Right ventricle myocardium superior (tissue), 1 donor: Measurements from ENCODE around the gene TNFAIP6. TPM values are rescaled to one million over a fixed set of nuclear protein-coding genes. Genes with fewer than 3 reads are reported as not detected.
"Not testable (repeated sequence)": the region's sequence is repeated elsewhere in the genome, so short reads cannot be mapped to it uniquely, and the experiment has no call there.

Experiments
- ATAC-seq: fragments of 200-7000 bp; cut with Tn5 transposase; one replicate; pipeline ENCODE4 v1.9.1; 2020; ENCODE audit warnings: mild to moderate bottlenecking; ENCODE audit not compliant: poor library complexity
- DNase-seq: peaks from one replicate; pipeline ENCODE4 v3.0.0-alpha.2; 2020
- intact Hi-C: fragments of 100-400 bp; cut with DNase I; formaldehyde crosslinking; loops from one replicate; pipeline ENCODE4 v1.11.2; 2022
- long read RNA-seq: library from polyadenylated mRNA; unstranded; transcript quantifications from one replicate; pipeline ENCODE4 v2.0.0, GENCODE V29; 2021
- total RNA-seq: library from RNA; stranded (reverse); fragmentation: NEBNext Ultra II Directional; extraction: Animal tissue kit (Norgen Biotek cat#: 25700); gene quantifications from one replicate; pipeline ENCODE4 v1.2.1, GENCODE V29; 2021
- donor health status: DM: no; HTN: yes; CAD: no; lungs with severe emphysema.

Gene TNFAIP6, protein sequence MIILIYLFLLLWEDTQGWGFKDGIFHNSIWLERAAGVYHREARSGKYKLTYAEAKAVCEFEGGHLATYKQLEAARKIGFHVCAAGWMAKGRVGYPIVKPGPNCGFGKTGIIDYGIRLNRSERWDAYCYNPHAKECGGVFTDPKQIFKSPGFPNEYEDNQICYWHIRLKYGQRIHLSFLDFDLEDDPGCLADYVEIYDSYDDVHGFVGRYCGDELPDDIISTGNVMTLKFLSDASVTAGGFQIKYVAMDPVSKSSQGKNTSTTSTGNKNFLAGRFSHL
- total RNA-seq = 2.8 TPM
- long read RNA-seq, partial matches to known transcripts = 0 of 1 reads
- long read RNA-seq, other reads (novel, unspliced or antisense) = 0 of 1 reads

DNA sequence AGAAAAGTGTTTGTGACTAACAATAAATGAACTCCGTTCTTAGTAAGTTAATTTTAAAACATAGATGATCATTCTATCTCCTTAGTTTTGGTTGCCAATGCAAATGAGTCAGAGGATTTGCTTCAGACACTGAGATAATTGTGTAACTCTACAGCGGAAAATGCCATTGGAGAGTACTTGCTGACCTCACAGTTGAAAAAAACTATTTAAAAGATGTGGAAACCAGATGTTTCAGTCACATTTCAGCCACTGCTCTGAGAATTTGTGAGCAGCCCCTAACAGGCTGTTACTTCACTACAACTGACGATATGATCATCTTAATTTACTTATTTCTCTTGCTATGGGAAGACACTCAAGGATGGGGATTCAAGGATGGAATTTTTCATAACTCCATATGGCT lies at the start of gene TNFAIP6:
Gene TNFAIP6 (plus strand): TSS at position 234 of the 400 bp plus-strand sequence. CDS start 75 bp downstream, at position 309.
- DNase-seq = no peak
- peak; percentile 89 for ATAC-seq
- intact Hi-C loops = no loop called here

DNA sequence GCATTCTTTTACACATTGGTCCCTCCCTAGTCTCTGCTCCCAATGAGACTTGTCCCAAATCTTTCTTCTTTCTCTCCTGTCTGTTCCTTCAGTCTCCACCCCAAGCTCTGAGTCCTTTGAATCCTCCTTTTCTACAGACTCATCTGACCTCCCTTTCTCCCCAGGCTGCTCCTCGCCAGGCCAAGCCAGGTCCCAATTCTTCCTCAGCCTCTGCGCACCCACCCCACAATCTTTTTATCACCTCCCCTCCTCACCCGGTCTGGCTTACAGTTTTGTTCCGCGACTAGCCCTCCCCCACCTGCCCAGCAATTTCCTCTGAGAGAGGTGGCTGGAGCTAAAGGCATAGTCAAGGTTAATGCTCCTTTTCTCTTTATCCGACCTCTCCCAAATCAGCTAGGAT lies 47.1 kb upstream of the TNFAIP6 start:
- DNase-seq, ATAC-seq, intact Hi-C loops: not testable (repeated sequence)

DNA sequence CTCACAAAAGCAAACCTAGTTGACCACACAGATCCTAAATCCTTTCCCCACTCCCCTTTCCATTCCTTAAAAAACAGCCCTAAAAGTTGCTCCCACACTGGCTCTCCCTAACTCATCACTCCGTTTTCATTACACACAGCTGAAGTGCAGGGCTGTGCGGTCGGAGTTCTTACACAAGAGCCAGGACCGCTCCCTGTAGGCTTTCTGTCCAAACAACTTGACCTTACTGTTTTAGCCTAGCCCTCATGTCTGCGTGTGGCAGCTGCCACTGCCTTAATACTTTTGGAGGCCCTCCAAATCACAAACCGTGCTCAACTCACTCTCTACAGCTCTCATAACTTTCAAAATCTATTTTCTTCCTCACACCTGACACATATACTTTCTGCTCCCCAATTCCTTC lies 45.0 kb upstream of the TNFAIP6 start:
- intact Hi-C loops, ATAC-seq: not testable (repeated sequence)
- peak; percentile 47 for DNase-seq

DNA sequence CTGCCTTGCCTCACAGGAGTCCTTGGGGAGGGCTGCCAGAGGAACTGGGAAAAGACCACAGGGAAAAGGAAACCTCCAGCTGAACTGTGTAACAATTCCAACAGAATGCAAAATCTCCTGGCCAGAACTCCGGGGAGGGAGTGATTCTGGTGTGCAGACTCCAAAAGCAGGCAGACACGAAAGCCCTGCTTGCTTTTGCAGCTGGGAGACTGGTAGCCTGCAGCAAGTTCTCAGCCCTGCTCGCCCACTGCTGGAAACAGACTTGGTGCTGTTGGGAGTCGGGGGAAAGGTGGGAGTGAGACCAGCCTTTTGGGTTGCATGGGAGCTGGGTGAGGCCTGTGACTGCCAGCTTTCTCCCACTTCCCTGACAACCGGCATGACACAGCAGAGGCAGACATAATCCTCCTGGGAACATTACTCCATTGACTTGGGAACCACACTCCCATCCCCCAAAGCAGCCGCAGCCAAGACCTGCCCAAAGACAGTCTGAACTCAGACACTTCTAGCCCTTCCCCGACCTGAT lies 42.0 kb upstream of the TNFAIP6 start:
- intact Hi-C loops = no loop called here
- peak; percentile 82 for ATAC-seq
- peak; percentile 50 for DNase-seq

DNA sequence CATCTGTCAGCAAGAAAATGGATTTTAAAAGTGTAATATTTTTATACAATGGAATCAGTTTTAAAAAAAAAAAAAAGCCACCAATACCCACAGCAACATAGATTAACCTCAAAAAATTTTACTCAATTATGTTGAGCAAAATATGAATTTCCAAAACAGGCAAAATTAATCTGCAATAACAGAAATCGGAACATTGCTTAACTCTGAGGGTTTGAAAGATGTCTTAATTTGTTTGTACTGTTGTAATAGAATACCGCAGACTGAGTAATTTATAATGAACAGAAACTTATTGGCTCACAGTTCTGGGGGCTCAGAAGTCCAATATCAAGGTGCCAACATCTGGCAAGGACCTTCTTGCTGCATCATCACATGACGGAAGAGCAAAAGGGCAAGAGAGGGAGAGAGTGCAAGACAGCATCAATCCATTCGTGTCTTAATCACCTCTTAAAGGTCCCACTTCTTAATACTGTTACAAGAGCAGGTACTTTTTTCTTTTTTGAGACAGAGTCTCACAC lies 31.8 kb upstream of the TNFAIP6 start:
- ATAC-seq = no peak
- intact Hi-C loops = no loop called here
- DNase-seq = no peak

DNA sequence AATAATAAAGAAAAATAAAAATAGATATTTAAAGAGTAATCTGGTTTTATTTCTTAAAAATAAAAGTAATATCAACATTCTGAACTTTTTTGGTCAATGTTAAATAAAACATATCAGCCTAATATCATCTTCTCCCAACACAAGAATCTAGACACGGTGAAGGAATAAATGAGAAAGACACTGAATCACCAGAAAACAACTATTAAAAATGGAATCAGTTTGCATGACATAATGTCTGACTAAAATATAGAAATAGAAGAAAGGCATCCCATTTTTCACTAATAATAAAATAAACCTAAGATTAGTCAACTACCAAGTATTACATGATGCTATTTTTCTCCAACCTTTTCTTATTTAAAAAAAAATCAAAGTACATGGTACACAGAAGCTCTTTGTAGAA lies 30.8 kb upstream of the TNFAIP6 start:
- ATAC-seq = no peak
- intact Hi-C loops = no loop called here
- DNase-seq = no peak

DNA sequence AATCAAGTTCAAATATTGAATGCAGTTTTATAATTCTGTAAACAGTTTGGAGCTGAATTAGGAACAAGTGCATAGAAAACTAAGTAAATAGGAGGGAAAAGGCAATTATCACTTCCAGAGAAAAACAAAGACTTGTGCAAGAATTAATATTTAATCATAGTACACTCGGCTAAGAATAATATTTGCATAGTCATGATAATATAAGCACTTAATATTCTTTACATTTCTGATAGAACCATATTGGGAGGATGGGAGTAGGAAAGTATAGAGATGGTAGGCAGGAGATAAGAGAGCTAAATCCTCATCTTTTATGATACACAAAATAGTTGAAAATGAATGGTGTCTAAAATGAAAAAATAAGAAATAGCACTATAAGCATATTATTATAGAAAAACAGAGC lies 27.4 kb upstream of the TNFAIP6 start:
- DNase-seq = no peak
- intact Hi-C loops = no loop called here
- ATAC-seq = no peak

DNA sequence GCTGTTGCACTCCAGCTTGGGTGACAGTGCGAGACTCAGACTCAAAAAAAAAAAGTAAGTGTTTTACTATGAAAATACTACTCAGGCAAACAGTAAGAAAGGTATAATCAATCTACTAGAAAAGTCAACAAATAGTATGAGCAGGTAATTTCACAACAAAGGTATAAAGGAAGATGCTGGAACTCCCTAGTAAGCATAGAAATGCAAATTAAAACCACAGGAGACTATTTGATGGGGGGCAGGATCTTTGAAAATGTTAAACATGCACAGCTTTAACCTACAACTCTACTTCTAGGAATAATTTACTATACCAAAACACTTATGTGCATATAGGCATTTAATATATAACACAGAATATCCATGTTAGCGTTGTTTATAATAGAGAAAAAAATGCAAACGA lies 24.3 kb upstream of the TNFAIP6 start:
- intact Hi-C loops = no loop called here
- no peak for ATAC-seq

DNA sequence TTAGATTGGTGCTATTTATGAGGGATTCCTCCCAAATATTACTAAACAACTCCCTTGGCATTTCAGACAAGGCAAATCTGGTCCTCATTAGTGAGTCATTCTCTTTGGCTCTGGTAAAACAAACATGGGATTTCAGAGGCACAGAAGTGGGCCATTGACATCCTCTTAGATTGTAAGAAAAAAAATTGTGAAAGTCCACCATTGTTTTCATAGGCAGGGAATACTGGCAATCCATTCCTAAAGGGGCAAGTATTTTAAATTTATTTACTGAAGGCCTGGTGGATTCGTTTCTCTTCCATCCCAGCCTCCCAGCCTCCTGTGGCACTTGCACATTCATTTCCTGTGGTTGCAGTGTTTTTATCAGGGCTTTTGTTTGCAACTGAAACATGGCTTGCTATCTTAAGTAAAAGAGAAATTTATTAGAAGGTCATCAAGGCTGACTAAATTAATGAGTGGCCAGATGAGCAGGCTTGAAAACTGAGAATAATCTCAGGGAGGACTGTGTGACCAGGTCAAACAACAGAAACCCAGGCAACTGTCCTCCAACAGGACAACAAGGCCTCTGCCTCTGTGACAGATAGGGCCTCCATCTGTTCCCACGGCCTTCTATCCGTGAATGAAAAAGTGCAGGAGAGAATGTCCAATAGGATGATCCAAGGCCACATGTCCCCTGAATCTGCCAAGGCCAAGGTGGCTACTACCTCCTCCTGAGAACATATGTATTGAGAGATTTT lies 23.1 kb upstream of the TNFAIP6 start:
- no peak for DNase-seq

More for the DNA sequence above, 24.3 kb upstream of the TNFAIP6 start:
- no peak for DNase-seq

DNA sequence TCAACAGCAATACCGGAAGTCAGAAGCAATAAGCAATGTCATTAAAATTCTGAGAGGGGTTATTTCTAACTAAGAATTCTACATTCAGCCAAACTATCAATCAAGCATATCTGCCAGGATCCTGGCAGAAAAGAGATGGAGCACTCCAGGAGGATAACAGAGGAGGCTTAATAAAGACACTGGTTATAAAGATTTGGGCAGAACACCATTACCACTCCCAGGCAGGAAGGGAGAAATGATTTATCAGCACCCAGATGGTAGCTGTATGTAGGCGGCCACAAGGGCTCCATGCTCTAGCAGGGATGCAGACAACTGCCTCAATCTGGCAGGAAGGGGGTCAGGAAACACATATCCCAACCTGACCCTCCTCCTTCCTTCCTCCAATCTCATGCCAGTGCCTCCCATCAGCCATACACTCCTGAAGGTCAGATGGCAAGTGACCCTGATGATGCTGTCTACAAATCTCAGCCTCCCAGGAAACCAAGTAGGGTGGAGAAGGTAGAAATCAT lies 20.5 kb upstream of the TNFAIP6 start:
- ATAC-seq = no peak
- intact Hi-C loops = no loop called here
- no peak for DNase-seq

More for the DNA sequence above, 23.1 kb upstream of the TNFAIP6 start:
- peak; percentile 88 for ATAC-seq
- intact Hi-C loops = no loop called here

DNA sequence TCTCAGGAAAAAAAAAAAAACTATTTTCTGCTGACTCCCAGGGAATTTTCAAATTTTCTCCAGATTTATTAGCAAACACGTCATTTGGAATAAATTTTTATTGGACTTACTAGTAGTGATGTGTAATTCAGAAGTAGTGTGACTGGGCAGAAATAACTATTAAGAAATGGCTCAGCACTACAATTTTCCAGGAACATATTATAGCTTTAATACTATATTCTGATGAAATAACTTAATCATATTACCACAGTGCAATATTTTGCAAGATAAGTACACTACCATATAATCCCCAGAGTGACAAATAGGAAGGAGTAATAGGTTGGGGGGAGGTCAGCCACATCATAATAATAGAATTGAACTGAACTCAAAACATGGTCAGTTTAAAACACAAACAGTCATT lies 19.7 kb upstream of the TNFAIP6 start:
- DNase-seq = no peak
- intact Hi-C loops = no loop called here
- no peak for ATAC-seq

DNA sequence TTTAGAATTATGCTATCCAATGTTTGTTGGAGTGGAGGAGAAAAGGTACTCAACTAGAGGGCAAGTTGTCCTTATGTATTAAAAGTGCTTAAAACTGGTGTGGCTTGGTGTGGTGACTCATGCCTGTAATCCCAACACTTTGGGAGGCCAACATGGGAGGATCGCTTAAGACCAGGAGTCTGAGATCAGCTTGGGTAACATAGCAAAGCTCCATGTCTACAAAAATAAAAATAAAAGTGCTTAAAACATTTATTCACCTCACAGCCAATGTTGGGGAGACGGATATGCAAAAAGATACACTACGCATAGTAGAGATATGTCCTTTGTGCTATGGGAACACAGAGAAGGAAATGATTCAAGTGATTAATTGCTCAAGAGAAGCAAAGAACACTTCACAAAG lies 19.3 kb upstream of the TNFAIP6 start:
- no peak for DNase-seq
- ATAC-seq = no peak
- intact Hi-C loops = no loop called here

DNA sequence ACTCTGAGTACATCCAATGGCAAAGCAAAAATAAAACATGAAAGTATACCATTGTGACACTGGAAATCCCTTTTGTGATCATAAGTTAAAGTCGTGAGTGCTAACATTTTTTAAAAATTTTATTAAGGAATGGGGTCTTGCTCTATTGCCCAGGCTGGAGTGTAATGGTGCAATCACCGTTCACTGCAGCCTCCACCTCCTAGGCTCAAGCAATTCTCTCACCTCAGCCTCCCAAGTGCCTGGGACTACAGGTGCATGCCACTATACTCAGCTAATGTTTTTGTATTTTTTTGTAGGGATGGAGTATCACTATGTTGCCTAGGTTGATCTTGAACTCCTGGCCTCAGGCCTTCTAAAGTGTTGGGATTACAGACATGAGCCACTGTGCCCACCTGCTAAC lies 14.3 kb upstream of the TNFAIP6 start:
- ATAC-seq (no peak), DNase-seq (no peak)
- intact Hi-C loops = no loop called here

DNA sequence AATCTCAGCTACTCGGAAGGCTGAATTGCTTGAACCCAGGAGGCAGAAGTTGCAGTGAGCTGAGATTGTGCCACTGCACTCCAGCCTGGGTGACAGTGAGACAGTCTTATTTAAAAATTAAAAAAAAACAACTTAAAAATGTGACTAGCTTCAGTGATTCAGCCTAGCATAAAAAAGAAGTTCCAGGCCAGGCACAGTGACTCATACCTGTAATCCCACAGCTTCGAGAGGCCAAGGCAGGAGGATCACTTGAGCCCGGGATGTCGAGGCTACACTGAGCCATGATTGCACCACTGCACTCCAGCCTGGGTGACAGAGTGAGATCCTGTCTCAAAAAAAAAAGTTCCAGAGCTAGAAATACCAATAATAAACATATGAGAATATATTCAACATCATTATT lies 13.2 kb upstream of the TNFAIP6 start:
- intact Hi-C loops, DNase-seq, ATAC-seq: not testable (repeated sequence)

DNA sequence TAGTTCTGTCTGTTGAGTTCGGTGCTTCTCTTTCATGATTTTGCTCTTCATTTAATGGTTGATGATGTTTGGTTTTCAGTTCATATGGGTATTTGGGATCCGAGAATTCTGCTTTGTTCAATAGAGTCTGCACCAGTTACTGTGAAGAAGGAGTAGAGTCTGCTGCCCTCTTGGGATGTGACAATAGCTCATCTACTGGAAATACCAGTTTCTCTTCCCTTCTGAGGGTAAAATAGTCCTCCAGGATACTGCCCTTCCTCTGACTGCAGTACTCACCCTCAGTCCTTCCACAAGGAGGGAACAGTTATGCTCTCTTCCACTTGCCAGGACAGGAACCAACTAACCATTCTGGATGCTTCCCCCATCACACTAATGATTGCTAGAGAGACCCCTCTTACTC lies 12.5 kb upstream of the TNFAIP6 start:
- DNase-seq = no peak
- ATAC-seq = no peak
- intact Hi-C loops = no loop called here

DNA sequence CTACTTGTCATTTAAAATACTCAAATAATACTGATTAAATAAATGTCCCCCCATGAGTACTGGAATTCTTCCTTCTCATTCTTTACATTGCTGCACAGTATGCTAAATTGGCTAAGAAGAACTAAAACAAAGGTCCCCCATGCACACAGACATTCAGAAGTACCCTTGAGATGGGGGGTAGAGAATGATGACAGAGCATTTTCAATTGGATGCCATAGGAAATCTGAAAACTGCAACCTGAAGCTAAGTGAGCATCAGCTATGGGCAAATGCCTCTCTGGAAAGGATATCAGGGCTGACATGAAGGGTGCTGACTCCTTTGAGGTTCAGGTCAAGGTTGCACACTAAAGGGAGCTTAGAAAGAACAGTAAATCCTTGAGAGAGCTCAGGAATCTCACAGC lies 10.1 kb upstream of the TNFAIP6 start:
- intact Hi-C loops = no loop called here
- ATAC-seq (no peak), DNase-seq (no peak)

DNA sequence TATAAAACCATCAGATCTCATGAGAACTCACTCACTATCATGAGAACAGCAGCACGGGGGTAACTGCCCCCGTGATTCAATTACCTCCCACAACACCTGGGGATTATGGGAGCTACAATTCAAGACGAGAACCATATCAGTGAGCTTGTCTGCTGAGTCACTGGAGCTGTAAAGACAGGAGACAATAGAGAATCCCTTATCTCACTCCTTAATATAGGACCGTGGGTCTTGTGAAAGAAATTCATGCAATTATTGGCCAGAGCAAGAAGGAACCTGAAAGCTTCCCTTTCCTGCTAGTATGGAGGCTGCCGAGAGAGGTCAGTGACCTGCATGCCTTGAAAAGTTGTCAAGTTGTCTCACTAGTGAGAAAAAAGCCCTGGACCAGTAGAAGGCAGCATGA lies 9.5 kb upstream of the TNFAIP6 start:
- intact Hi-C loops = no loop called here
- DNase-seq (no peak), ATAC-seq (no peak)

DNA sequence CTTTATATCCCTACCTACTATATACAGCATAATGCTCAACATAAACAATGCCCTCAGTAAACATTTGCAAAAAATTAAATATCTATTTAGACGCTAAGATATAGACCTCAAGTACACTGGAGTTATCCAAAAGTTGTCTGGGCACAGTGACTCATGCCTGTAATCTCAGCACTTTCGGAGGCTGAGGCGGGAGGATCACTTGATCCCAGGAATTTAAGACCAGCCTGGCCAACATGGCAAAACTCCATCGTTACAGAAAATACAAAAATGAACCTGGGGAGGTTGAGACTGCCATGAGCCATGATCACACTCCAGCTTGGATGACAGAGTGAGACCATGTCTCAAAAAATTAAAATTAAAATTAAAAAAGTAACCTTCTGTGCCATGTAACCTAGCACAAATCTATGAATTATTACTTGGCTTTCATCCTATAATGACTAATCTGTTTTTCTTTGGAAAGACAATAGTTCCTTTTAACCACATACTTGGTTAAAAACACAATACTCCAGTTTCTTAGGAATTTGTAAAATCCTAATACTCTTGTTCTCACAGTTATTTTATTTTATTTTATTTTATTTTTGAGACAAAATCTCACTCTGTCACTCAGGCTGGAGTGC lies 6.7 kb upstream of the TNFAIP6 start:
- intact Hi-C loops = no loop called here
- ATAC-seq = no peak

DNA sequence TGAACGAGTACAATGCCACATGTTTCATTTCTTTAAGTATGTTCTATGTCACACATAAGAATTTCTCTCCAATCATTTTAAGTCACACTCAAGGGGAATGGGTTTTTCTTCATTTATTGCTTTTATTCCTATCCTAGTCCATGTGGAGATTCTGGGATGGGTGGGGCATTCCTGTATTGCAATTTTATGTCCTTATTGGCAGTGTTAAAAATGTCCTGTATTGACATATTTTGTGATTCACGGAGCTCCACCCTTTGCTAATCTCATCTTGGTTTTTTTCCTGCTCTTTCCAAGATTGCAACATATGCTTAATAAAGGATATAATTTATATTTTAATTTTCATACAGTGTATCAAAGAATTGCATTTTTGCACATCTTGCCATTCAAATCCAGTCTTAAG lies 3.4 kb upstream of the TNFAIP6 start:
- no peak for ATAC-seq
- intact Hi-C loops = no loop called here
- DNase-seq = no peak

More for the DNA sequence above, 6.7 kb upstream of the TNFAIP6 start:
- DNase-seq = no peak
